HepG2 (cell line): ENCODE measurements around the gene CD180. TPM values are rescaled to one million over a fixed set of nuclear protein-coding genes. Genes with fewer than 3 reads are reported as not detected.

ENCODE experiments used
- ATAC-seq: fragments of 200-7000 bp; cut with Tn5 transposase; 3 replicates; pipeline ENCODE4 v1.9.1; 2020; ENCODE audit warnings: mild to moderate bottlenecking, moderate library complexity
- BruUV-seq: library from RNA; stranded (reverse); fragments of 400-500 nt; replicated peaks from 2 replicates; lab custom pipeline; 2021; lab: Mats Ljungman, UMichigan
- CTCF ChIA-PET: fragments of 300-600 bp; formaldehyde crosslinking; extraction: SDS; loops from one replicate; lab custom pipeline; 2021; ENCODE audit warnings: low total read pairs, inconsistent platforms, low intra/inter-chr PET ratio; lab: Yijun Ruan, JAX
- POLR2A ChIA-PET: fragments of 350-600 bp; sonication (Branson Sonifier 250); formaldehyde crosslinking; loops from one replicate; lab custom pipeline; 2020; ENCODE audit warnings: antibody characterized with exemption, inconsistent platforms; lab: Yijun Ruan, JAX
- DNase-seq: peaks from one replicate; pipeline ENCODE4 v3.0.0-alpha.2; 2015; ENCODE audit warnings: low spot score
- FAIRE-seq: peaks from 3 replicates; lab custom pipeline; 2011; peaks lifted over from hg19 to GRCh38; lab: Jason Lieb, UNC
- H2AFZ ChIP-seq: one replicate; pipeline ENCODE4 v1.6.1; 2011; ENCODE audit warnings: low read length, inconsistent platforms
- H3K27ac ChIP-seq: fragments of 300-600 bp; 3 replicates; pipeline ENCODE4 v1.8.0; 2011; ENCODE audit warnings: mixed run types, mild to moderate bottlenecking, mixed read lengths, low read length, inconsistent platforms; ENCODE audit not compliant: insufficient read depth; ENCODE audit errors: extremely low read length
- H3K27me3 ChIP-seq, 2 experiments: fragments of 200-600 bp in 1 of 2; 2 replicates in 1 of 2; 3 replicates in 1 of 2; pipeline versions ENCODE4 v1.6.0 to v1.8.0; 2011; ENCODE audit warnings: low read length in 2 of 2, mild to moderate bottlenecking in 2 of 2, moderate library complexity in 2 of 2, inconsistent platforms in 1 of 2; ENCODE audit not compliant: insufficient read depth in 2 of 2, control insufficient read depth in 1 of 2
- H3K36me3 ChIP-seq, 2 experiments: fragments of 200-600 bp in 1 of 2; replicated peaks in 1 of 2; 2 replicates in 1 of 2; 3 replicates in 1 of 2; pipeline versions ENCODE4 v1.5.1 to v1.8.0; 2011; ENCODE audit warnings: low read length in 2 of 2, inconsistent platforms in 1 of 2; ENCODE audit not compliant: insufficient read depth in 2 of 2, control insufficient read depth in 1 of 2
- H3K4me1 ChIP-seq: 2 replicates; pipeline ENCODE4 v1.5.1; 2012; ENCODE audit warnings: low read length, inconsistent platforms; ENCODE audit not compliant: insufficient read depth
- H3K4me2 ChIP-seq: 2 replicates; pipeline ENCODE4 v1.6.0; 2011; ENCODE audit warnings: low read depth, low read length, inconsistent platforms
- H3K4me3 ChIP-seq, 3 experiments: fragments of 200-600 bp in 1 of 3; sonication (generic), shearing (Covaris generic) in 1 of 3; replicated peaks in 1 of 3; 2 replicates each; pipeline ENCODE4 v1.5.1; 2011 to 2016; ENCODE audit warnings: low read length in 3 of 3, inconsistent platforms in 2 of 3, low read depth in 2 of 3, mild to moderate bottlenecking in 2 of 3, control low read depth in 1 of 3, mixed read lengths in 1 of 3; ENCODE audit not compliant: insufficient read depth in 1 of 3
- H3K79me2 ChIP-seq: one replicate; pipeline ENCODE4 v1.6.1; 2011; ENCODE audit warnings: low read length, inconsistent platforms; ENCODE audit not compliant: insufficient read depth
- H3K9ac ChIP-seq: 2 replicates; pipeline ENCODE4 v1.6.0; 2011; ENCODE audit warnings: mild to moderate bottlenecking, low read depth, low read length, inconsistent platforms; ENCODE audit not compliant: insufficient read depth
- H3K9me3 ChIP-seq: 2 replicates; pipeline ENCODE4 v1.5.1; 2012; ENCODE audit warnings: mild to moderate bottlenecking, low read length
- H4K20me1 ChIP-seq: 2 replicates; pipeline ENCODE4 v1.6.0; 2011; ENCODE audit warnings: inconsistent platforms, mild to moderate bottlenecking, low read length, moderate library complexity; ENCODE audit not compliant: insufficient read depth
- ARNT2 ChIP-seq: sonication (generic); formaldehyde crosslinking; IDR thresholded peaks from 2 replicates; pipeline ENCODE4 v1.8.0; 2022; ENCODE audit warnings: mild to moderate bottlenecking, low read depth, missing genetic modification reagents, moderate library complexity
- ESRRA ChIP-seq: sonication (generic); formaldehyde crosslinking; IDR thresholded peaks from 2 replicates; pipeline ENCODE4 v1.5.1; 2020; ENCODE audit warnings: mild to moderate bottlenecking, low read depth, missing genetic modification reagents
- IKZF4 ChIP-seq: sonication (generic); formaldehyde crosslinking; IDR thresholded peaks from 2 replicates; pipeline ENCODE4 v1.5.1; 2020; ENCODE audit warnings: borderline replicate concordance, mild to moderate bottlenecking, low read depth, missing genetic modification reagents; ENCODE audit errors: not compliant biosample characterization
- PHF5A ChIP-seq: IDR thresholded peaks from one replicate; pipeline ENCODE4 v1.6.1; 2018; ENCODE audit warnings: low read depth, missing genetic modification reagents; ENCODE audit not compliant: unreplicated experiment
- SMAD1 ChIP-seq: sonication (generic); formaldehyde crosslinking; IDR thresholded peaks from 2 replicates; pipeline ENCODE4 v1.4.0; 2020; ENCODE audit warnings: missing genetic modification reagents, low read depth, mild to moderate bottlenecking, borderline replicate concordance
- SMAD3 ChIP-seq: sonication (generic); formaldehyde crosslinking; IDR thresholded peaks from 2 replicates; pipeline ENCODE4 v1.4.0; 2020; ENCODE audit warnings: missing genetic modification reagents
- ZNF589 ChIP-seq: sonication (generic); formaldehyde crosslinking; conservative IDR thresholded peaks from 2 replicates; pipeline ENCODE4 v1.8.0; 2022; ENCODE audit warnings: mild to moderate bottlenecking, moderate library complexity, missing genetic modification reagents
- WGBS: methylation state at CpG from one replicate; pipeline ENCODE4 v1.1.6; 2017; ENCODE audit warnings: low lambda C conversion rate; 5-methylcytosine and 5-hydroxymethylcytosine counted together
- in situ Hi-C: cut with HindIII; loops from 2 replicates; pipeline ENCODE4 v1.10.0; 2017; ENCODE audit warnings: low pct_unique_long_range_greater_than_20kb; ENCODE audit not compliant: extremely low pct_ligation_motif_present
- intact Hi-C: fragments of 100-400 bp; cut with micrococcal nuclease; formaldehyde crosslinking; loops from one replicate; pipeline ENCODE4 v1.10.0; 2022; ENCODE audit not compliant: unreplicated experiment
- polyA plus RNA-seq, 8 experiments: library from polyadenylated mRNA; depleted of rRNA in 3 of 8; stranded (reverse) in 7 of 8; unstranded in 1 of 8; fragments of >200 nt; fragmentation: Illumina TruSeq in 4 of 8; extraction: Trizol in 4 of 8; gene quantifications; 2 replicates each; pipeline versions ENCODE4 v1.2.1 to v1.2.3, GENCODE V29; 2011 to 2016; ENCODE audit warnings: low read depth in 4 of 8, missing spikeins in 1 of 8, mixed read lengths in 1 of 8; ENCODE audit not compliant: insufficient read depth in 1 of 8
- total RNA-seq, 5 experiments: library from RNA; depleted of rRNA; stranded (reverse); fragments of >200 nt; fragmentation: Illumina TruSeq; extraction: Trizol; gene quantifications; 2 replicates each; pipeline ENCODE4 v1.2.3, GENCODE V29; 2016; ENCODE audit warnings: low read depth in 1 of 5
- TF ChIP-seq, protein P1 (sequence below): sonication (generic); formaldehyde crosslinking; conservative IDR thresholded peaks from 2 replicates; pipeline ENCODE4 v1.4.0; 2020; ENCODE audit warnings: missing genetic modification reagents
- TF ChIP-seq, protein P2 (sequence below): sonication (generic); formaldehyde crosslinking; IDR thresholded peaks from 2 replicates; pipeline ENCODE4 v1.4.0; 2020; ENCODE audit warnings: missing genetic modification reagents
- TF ChIP-seq, protein P3 (sequence below): sonication (generic); formaldehyde crosslinking; IDR thresholded peaks from 2 replicates; pipeline ENCODE4 v1.8.1; 2023; ENCODE audit warnings: mild to moderate bottlenecking, missing genetic modification reagents, borderline replicate concordance
- TF ChIP-seq, protein P4 (sequence below), 2 experiments: sonication (generic) in 1 of 2; formaldehyde crosslinking in 1 of 2; IDR thresholded peaks; 2 replicates each; pipeline versions ENCODE4 v1.6.1 to v1.9.0; 2014 to 2022; ENCODE audit warnings: antibody characterized with exemption in 1 of 2, borderline replicate concordance in 1 of 2, inconsistent platforms in 1 of 2, low read depth in 1 of 2, missing genetic modification reagents in 1 of 2
- TF ChIP-seq, protein P5 (sequence below): sonication (generic); formaldehyde crosslinking; IDR thresholded peaks from 2 replicates; pipeline ENCODE4 v1.5.0; 2020; ENCODE audit warnings: missing genetic modification reagents, mild to moderate bottlenecking, borderline replicate concordance

CD180 gene
- total and polyA plus RNA-seq, 2 of the 13 experiments (the other 11 are each of a cell fraction or from before 2014, with no cell fraction given), result not detected

DNA sequence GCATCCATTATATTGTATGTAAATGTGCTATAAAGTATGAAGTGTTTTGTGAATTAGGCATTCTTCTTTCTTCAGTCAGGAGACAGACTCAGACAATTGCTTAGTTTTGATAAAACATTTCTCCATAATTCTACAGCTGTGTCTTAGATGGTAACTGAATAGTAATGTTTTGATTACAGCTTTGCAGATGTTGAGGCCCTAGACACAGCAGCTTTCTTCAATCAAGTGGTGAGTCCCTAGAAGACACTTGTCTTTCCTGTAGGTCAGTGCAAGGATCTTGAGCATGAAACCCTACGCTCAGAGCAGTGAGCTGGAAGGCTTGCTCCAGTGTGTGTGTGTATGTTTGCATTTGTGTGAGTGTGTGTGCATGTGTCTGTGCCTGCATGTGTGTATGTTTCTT lies 46.8 kb upstream of the CD180 start:
- no peaks in the 10 kb centered on the region for H4K20me1 ChIP-seq
- ATAC-seq, result no peak
- H2AFZ ChIP-seq, result no peak overlapping the region
- H3K79me2 ChIP-seq, result no peaks in the 10 kb centered on the region
- in situ Hi-C loops, result no loop called here
- intact Hi-C loops, result loop anchor here (10.0 kb wide), 1 partner anchor 251 kb away; no protein-coding TSS in a partner anchor
- no peak overlapping the region for H3K27ac ChIP-seq
- 88% methylated on average over 1 of the region's 1 CpG for WGBS
- no peaks in the 10 kb centered on the region for H3K27me3 ChIP-seq
- no peaks in the 10 kb centered on the region for H3K9me3 ChIP-seq
- no peak for FAIRE-seq
- BruUV-seq, result no TSS peak
- H3K4me3 ChIP-seq, result no peak overlapping the region
- no peak overlapping the region for H3K9ac ChIP-seq
- no peak for DNase-seq
- peaks cover 13% of the 10 kb centered on the region for H3K4me1 ChIP-seq
- ChIA-PET CTCF (interaction anchor here (1.3 kb wide), 1 partner anchor 1009 kb away, joined by 3 read pairs; no protein-coding TSS in a partner anchor), POLR2A (no interaction called here)
- no peak overlapping the region for H3K4me2 ChIP-seq
- H3K36me3 ChIP-seq, result no peaks in the 10 kb centered on the region
- TF ChIP-seq ZNF589 (CRISPR knock-in tag) (no peak), SMAD1 (CRISPR knock-in tag) (no peak), PHF5A (CRISPR knock-in tag) (no peak), IKZF4 (CRISPR knock-in tag) (no peak), SMAD3 (CRISPR knock-in tag) (no peak), ESRRA (CRISPR knock-in tag) (no peak), ARNT2 (CRISPR knock-in tag) (no peak)
- TF ChIP-seq, protein P1, sequence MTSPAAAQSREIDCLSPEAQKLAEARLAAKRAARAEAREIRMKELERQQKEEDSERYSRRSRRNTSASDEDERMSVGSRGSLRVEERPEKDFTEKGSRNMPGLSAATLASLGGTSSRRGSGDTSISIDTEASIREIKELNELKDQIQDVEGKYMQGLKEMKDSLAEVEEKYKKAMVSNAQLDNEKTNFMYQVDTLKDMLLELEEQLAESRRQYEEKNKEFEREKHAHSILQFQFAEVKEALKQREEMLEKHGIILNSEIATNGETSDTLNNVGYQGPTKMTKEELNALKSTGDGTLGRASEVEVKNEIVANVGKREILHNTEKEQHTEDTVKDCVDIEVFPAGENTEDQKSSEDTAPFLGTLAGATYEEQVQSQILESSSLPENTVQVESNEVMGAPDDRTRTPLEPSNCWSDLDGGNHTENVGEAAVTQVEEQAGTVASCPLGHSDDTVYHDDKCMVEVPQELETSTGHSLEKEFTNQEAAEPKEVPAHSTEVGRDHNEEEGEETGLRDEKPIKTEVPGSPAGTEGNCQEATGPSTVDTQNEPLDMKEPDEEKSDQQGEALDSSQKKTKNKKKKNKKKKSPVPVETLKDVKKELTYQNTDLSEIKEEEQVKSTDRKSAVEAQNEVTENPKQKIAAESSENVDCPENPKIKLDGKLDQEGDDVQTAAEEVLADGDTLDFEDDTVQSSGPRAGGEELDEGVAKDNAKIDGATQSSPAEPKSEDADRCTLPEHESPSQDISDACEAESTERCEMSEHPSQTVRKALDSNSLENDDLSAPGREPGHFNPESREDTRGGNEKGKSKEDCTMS, result no peak
- TF ChIP-seq, protein P2, sequence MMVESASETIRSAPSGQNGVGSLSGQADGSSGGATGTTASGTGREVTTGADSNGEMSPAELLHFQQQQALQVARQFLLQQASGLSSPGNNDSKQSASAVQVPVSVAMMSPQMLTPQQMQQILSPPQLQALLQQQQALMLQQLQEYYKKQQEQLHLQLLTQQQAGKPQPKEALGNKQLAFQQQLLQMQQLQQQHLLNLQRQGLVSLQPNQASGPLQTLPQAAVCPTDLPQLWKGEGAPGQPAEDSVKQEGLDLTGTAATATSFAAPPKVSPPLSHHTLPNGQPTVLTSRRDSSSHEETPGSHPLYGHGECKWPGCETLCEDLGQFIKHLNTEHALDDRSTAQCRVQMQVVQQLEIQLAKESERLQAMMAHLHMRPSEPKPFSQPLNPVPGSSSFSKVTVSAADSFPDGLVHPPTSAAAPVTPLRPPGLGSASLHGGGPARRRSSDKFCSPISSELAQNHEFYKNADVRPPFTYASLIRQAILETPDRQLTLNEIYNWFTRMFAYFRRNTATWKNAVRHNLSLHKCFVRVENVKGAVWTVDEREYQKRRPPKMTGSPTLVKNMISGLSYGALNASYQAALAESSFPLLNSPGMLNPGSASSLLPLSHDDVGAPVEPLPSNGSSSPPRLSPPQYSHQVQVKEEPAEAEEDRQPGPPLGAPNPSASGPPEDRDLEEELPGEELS (CRISPR knock-in tag), result no peak
- TF ChIP-seq, protein P3, sequence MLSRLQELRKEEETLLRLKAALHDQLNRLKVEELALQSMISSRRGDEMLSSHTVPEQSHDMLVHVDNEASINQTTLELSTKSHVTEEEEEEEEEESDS (CRISPR knock-in tag), result no peak
- TF ChIP-seq, protein P4, sequence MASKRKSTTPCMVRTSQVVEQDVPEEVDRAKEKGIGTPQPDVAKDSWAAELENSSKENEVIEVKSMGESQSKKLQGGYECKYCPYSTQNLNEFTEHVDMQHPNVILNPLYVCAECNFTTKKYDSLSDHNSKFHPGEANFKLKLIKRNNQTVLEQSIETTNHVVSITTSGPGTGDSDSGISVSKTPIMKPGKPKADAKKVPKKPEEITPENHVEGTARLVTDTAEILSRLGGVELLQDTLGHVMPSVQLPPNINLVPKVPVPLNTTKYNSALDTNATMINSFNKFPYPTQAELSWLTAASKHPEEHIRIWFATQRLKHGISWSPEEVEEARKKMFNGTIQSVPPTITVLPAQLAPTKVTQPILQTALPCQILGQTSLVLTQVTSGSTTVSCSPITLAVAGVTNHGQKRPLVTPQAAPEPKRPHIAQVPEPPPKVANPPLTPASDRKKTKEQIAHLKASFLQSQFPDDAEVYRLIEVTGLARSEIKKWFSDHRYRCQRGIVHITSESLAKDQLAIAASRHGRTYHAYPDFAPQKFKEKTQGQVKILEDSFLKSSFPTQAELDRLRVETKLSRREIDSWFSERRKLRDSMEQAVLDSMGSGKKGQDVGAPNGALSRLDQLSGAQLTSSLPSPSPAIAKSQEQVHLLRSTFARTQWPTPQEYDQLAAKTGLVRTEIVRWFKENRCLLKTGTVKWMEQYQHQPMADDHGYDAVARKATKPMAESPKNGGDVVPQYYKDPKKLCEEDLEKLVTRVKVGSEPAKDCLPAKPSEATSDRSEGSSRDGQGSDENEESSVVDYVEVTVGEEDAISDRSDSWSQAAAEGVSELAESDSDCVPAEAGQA (IDR thresholded peaks at IDR 0.05; ENCODE audit: low read depth), result no peak
- TF ChIP-seq, protein P4 (CRISPR knock-in tag; IDR thresholded peaks at IDR 0.05; ENCODE audit: borderline replicate concordance), result no peak
- TF ChIP-seq, protein P5, sequence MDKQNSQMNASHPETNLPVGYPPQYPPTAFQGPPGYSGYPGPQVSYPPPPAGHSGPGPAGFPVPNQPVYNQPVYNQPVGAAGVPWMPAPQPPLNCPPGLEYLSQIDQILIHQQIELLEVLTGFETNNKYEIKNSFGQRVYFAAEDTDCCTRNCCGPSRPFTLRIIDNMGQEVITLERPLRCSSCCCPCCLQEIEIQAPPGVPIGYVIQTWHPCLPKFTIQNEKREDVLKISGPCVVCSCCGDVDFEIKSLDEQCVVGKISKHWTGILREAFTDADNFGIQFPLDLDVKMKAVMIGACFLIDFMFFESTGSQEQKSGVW (CRISPR knock-in tag), result no peak
